HCT116 (cell line): ENCODE results near the gene USP36. TPM values are rescaled to one million over a fixed set of nuclear protein-coding genes. Genes with fewer than 3 reads are reported as not detected.

Experiments
- ATAC-seq: fragments of 200-7000 bp; cut with Tn5 transposase; 2 replicates; pipeline ENCODE4 v1.9.1; 2020; ENCODE audit warnings: mild to moderate bottlenecking, moderate library complexity
- BruUV-seq: library from RNA; stranded (reverse); fragments of 400-500 nt; replicated peaks from 2 replicates; lab custom pipeline; 2021; lab: Mats Ljungman, UMichigan
- CTCF ChIA-PET: fragments of 300-600 bp; sonication (Branson Sonifier 250); formaldehyde crosslinking; loops from one replicate; lab custom pipeline; 2021; ENCODE audit warnings: antibody characterized with exemption; lab: Charles Lee
- POLR2A ChIA-PET: fragments of 300-600, 350-600 bp; sonication (Branson Sonifier 250); formaldehyde crosslinking; loops from one replicate; lab custom pipeline; 2021; ENCODE audit warnings: antibody characterized with exemption; lab: Charles Lee
- RAD21 ChIA-PET, 2 experiments: fragments of 300-600 bp; sonication (Branson Sonifier 250); formaldehyde crosslinking; loops; one replicate each; lab custom pipeline; 2023; ENCODE audit warnings: low total read pairs in 2 of 2; ENCODE audit not compliant: uncharacterized antibody in 2 of 2, unreplicated experiment in 2 of 2, low non-redundant PET in 1 of 2; lab: Charles Lee
- DNase-seq: peaks from one replicate; pipeline ENCODE4 v3.0.0-alpha.2; 2010; ENCODE audit warnings: low read depth, low spot score
- H2AFZ ChIP-seq: fragments of 200-600 bp; shearing (Covaris generic), sonication (generic); 2 replicates; pipeline ENCODE4 v1.6.1; 2017; ENCODE audit warnings: low read depth, mixed run types, mixed read lengths, antibody characterized with exemption, low read length; ENCODE audit not compliant: poor library complexity, severe bottlenecking
- H3K27ac ChIP-seq: 2 replicates; pipeline ENCODE4 v1.5.1; 2012; ENCODE audit warnings: low read depth, low read length
- H3K27me3 ChIP-seq: fragments of 200-600 bp; sonication (generic); 2 replicates; pipeline ENCODE4 v1.6.1; 2016; ENCODE audit warnings: mixed run types, low read length, mixed read lengths; ENCODE audit not compliant: insufficient read depth
- H3K36me3 ChIP-seq, 2 experiments: fragments of 200-500 bp in 1 of 2; fragments of 200-600 bp in 1 of 2; sonication (Bioruptor generic) in 1 of 2; sonication (generic) in 1 of 2; 2 replicates each; pipeline versions ENCODE4 v1.5.1 to v1.6.1; 2014 to 2016; ENCODE audit warnings: low read length in 2 of 2, inconsistent platforms in 1 of 2, mixed read lengths in 1 of 2, mixed run types in 1 of 2; ENCODE audit not compliant: insufficient read depth in 2 of 2, control insufficient read depth in 1 of 2
- H3K4me1 ChIP-seq, 2 experiments: fragments of 200-600 bp in 1 of 2; sonication (generic) in 1 of 2; 2 replicates each; pipeline versions ENCODE4 v1.5.1 to v1.6.1; 2012 to 2017; ENCODE audit warnings: low read length in 2 of 2, inconsistent platforms in 1 of 2, mild to moderate bottlenecking in 1 of 2, mixed read lengths in 1 of 2, mixed run types in 1 of 2, moderate library complexity in 1 of 2; ENCODE audit not compliant: insufficient read depth in 2 of 2, control insufficient read depth in 1 of 2
- H3K4me2 ChIP-seq: fragments of 200-600 bp; sonication (generic); 2 replicates; pipeline ENCODE4 v1.6.1; 2017; ENCODE audit warnings: mixed run types, low read length, mixed read lengths
- H3K4me3 ChIP-seq, 2 experiments: fragments of 200-600 bp in 1 of 2; sonication (generic) in 1 of 2; replicated peaks in 1 of 2; 2 replicates each; pipeline ENCODE4 v1.5.1; 2011 to 2016; ENCODE audit warnings: low read length in 2 of 2, control low read depth in 1 of 2, low read depth in 1 of 2, mild to moderate bottlenecking in 1 of 2, mixed read lengths in 1 of 2, mixed run types in 1 of 2
- H3K79me2 ChIP-seq: fragments of 200-600 bp; sonication (generic); 2 replicates; pipeline ENCODE4 v1.6.1; 2017; ENCODE audit warnings: mild to moderate bottlenecking, mixed run types, low read length, moderate library complexity, mixed read lengths; ENCODE audit not compliant: insufficient read depth
- H3K9ac ChIP-seq: fragments of 200-600 bp; sonication (generic); 2 replicates; pipeline ENCODE4 v1.6.1; 2016; ENCODE audit warnings: low read length, mixed read lengths
- H3K9me2 ChIP-seq: fragments of 200-600 bp; sonication (generic), shearing (Covaris generic); 2 replicates; pipeline ENCODE4 v1.6.1; 2017; ENCODE audit warnings: mixed run types, mild to moderate bottlenecking, moderate library complexity; ENCODE audit not compliant: insufficient read depth
- H3K9me3 ChIP-seq, 2 experiments: fragments of 200-500 bp in 1 of 2; fragments of 200-600 bp in 1 of 2; sonication (Bioruptor generic) in 1 of 2; sonication (generic) in 1 of 2; 2 replicates each; pipeline ENCODE4 v1.6.1; 2014 to 2017; ENCODE audit warnings: low read length in 2 of 2, mixed read lengths in 2 of 2, inconsistent platforms in 1 of 2, low read depth in 1 of 2, mild to moderate bottlenecking in 1 of 2, mixed run types in 1 of 2, moderate library complexity in 1 of 2; ENCODE audit not compliant: control insufficient read depth in 1 of 2, insufficient read depth in 1 of 2
- H4K20me1 ChIP-seq: fragments of 200-600 bp; sonication (generic), shearing (Covaris generic); 2 replicates; pipeline ENCODE4 v1.6.1; 2017; ENCODE audit warnings: mixed run types, mild to moderate bottlenecking, moderate library complexity; ENCODE audit not compliant: insufficient read depth
- CTCF ChIP-seq, 3 experiments: fragments of 200-600 bp in 1 of 3; sonication (generic) in 1 of 3; IDR thresholded peaks in 2 of 3; conservative IDR thresholded peaks in 1 of 3; 2 replicates each; pipeline ENCODE4 v1.5.1; 2012 to 2017; ENCODE audit warnings: low read depth in 2 of 3, low read length in 2 of 3, antibody characterized with exemption in 1 of 3, borderline replicate concordance in 1 of 3, control low read depth in 1 of 3, mild to moderate bottlenecking in 1 of 3, mixed read lengths in 1 of 3, mixed run types in 1 of 3, moderate library complexity in 1 of 3; ENCODE audit not compliant: insufficient read depth in 1 of 3
- JUND ChIP-seq: IDR thresholded peaks from 2 replicates; pipeline ENCODE4 v1.6.1; 2012
- POLR2AphosphoS5 ChIP-seq: IDR thresholded peaks from 2 replicates; pipeline ENCODE4 v1.6.1; 2011; ENCODE audit warnings: mild to moderate bottlenecking, low read depth, low read length, moderate library complexity
- RAD21 ChIP-seq: IDR thresholded peaks from 2 replicates; pipeline ENCODE4 v1.6.1; 2012; ENCODE audit warnings: low read depth, mild to moderate bottlenecking
- REST ChIP-seq: IDR thresholded peaks from 2 replicates; pipeline ENCODE4 v1.6.1; 2012; ENCODE audit warnings: low read depth
- SP1 ChIP-seq: IDR thresholded peaks from 2 replicates; pipeline ENCODE4 v1.6.1; 2012; ENCODE audit warnings: low read depth
- ZBTB33 ChIP-seq: IDR thresholded peaks from 2 replicates; pipeline ENCODE4 v1.6.1; 2011; ENCODE audit warnings: mild to moderate bottlenecking, low read length, moderate library complexity; ENCODE audit not compliant: insufficient replicate concordance; ENCODE audit errors: extremely low read depth
- ZFX ChIP-seq: fragments of 450-650 bp; IDR thresholded peaks from 2 replicates; pipeline ENCODE4 v1.6.1; 2017
- intact Hi-C: fragments of 100-400 bp; cut with micrococcal nuclease; formaldehyde crosslinking; loops from 2 replicates; pipeline ENCODE4 v1.10.0; 2022
- total RNA-seq: library from RNA; stranded (reverse); gene quantifications from one replicate; pipeline ENCODE4 v1.2.1, GENCODE V29; 2021; ENCODE audit not compliant: unreplicated experiment
- TF ChIP-seq, protein P1 (sequence below): IDR thresholded peaks from 2 replicates; pipeline ENCODE4 v1.6.1; 2012

The USP36 gene
- total RNA-seq, 1 experiment from 2014 or later: 104 TPM

DNA sequence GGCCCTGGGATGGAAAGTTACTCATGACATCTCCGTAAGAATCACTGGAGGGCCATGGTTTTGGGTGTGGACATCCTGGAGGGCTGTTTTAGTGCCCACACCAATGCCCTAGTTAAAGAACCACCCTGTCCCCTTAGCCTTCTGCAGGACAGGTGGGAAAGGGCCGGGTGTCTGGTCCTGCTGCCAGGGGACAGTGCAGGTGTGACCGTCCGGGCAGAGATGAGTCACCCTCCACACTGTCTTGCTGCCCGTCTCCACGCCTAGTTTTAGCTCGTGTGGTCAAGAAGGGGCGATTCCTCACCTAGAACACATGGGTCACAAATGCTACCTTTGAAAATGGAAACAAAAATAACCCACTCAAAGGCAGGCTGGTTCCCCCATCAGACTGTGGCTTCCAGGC is 45.3 kb upstream of the USP36 start:
- H3K9ac ChIP-seq: peak overlapping the region; percentile 82
- CTCF ChIA-PET: interaction anchor here (1.7 to 2.9 kb wide), 2 partner anchors 12 to 20 kb away, joined by 5 to 10 read pairs; no protein-coding TSS in a partner anchor
- DNase-seq (peak; percentile 26), ATAC-seq (peak; percentile 26; the same call in 1 of the 2 replicates)
- POLR2A ChIA-PET: interaction anchor here (1.4 kb wide), 1 partner anchor 37 kb away, joined by 3 read pairs; no protein-coding TSS in a partner anchor
- H3K79me2 ChIP-seq: peaks cover 23% of the 10 kb centered on the region; the same call in 1 of the 2 replicates
- peak overlapping the region in 1 of 2 experiments; percentile 23; a peak in 2 of 4 replicates for H3K4me3 ChIP-seq
- no TSS peak for BruUV-seq
- RAD21 ChIA-PET: no interaction called here
- no peaks in the 10 kb centered on the region for H3K36me3 ChIP-seq
- H3K27me3 ChIP-seq: no peaks in the 10 kb centered on the region
- no peaks in the 10 kb centered on the region for H3K9me3 ChIP-seq
- no peak overlapping the region for H2AFZ ChIP-seq
- no peaks in the 10 kb centered on the region for H4K20me1 ChIP-seq
- H3K27ac ChIP-seq: peak overlapping the region; percentile 95
- peak overlapping the region; percentile 97 for H3K4me2 ChIP-seq
- H3K4me1 ChIP-seq: peaks cover 46 to 70% of the 10 kb centered on the region in 2 experiments
- intact Hi-C loops: no loop called here
- no peaks in the 10 kb centered on the region for H3K9me2 ChIP-seq
- TF ChIP-seq, protein P1, sequence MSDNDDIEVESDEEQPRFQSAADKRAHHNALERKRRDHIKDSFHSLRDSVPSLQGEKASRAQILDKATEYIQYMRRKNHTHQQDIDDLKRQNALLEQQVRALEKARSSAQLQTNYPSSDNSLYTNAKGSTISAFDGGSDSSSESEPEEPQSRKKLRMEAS: peak; percentile 65
- no peak for TF ChIP-seq ZFX
- TF ChIP-seq, all 23 proteins: peak for 1

GRCh38 chr17:78884876-78885667 is 44.5 kb upstream of the USP36 start:
- H2AFZ ChIP-seq: no peak overlapping the region
- intact Hi-C loops: no loop called here
- H3K79me2 ChIP-seq: peaks cover 23% of the 10 kb centered on the region; the same call in 1 of the 2 replicates
- H3K27ac ChIP-seq: peak overlapping the region; percentile 95
- no peaks in the 10 kb centered on the region for H3K9me3 ChIP-seq
- H3K9me2 ChIP-seq: no peaks in the 10 kb centered on the region
- peaks cover 47 to 77% of the 10 kb centered on the region in 2 experiments for H3K4me1 ChIP-seq
- H3K4me2 ChIP-seq: peak overlapping the region; percentile 97
- no peaks in the 10 kb centered on the region for H3K36me3 ChIP-seq
- ChIA-PET POLR2A (interaction anchor here (0.6 kb wide), 1 partner anchor 94 kb away, joined by 3 read pairs; no protein-coding TSS in a partner anchor), RAD21 (no interaction called here), CTCF (interaction anchor here (2.9 kb wide), 1 partner anchor 19 kb away, joined by 10 read pairs; no protein-coding TSS in a partner anchor)
- no TSS peak for BruUV-seq
- no peaks in the 10 kb centered on the region for H3K27me3 ChIP-seq
- no peak overlapping the region for H3K4me3 ChIP-seq
- DNase-seq (no peak), ATAC-seq (no peak)
- H3K9ac ChIP-seq: peak overlapping the region; percentile 82
- H4K20me1 ChIP-seq: no peaks in the 10 kb centered on the region
- no peak for TF ChIP-seq JUND
- TF ChIP-seq CTCF (IDR thresholded peaks at IDR 0.05 in 2 of 3, conservative IDR thresholded peaks at IDR 0.05 in 1 of 3; ENCODE audit: borderline replicate concordance in 1 of 3, insufficient read depth in 1 of 3, low read depth in 2 of 3, low read length in 2 of 3): no peak
- no peak for TF ChIP-seq ZBTB33
- TF ChIP-seq RAD21: no peak
- no peak for TF ChIP-seq POLR2AphosphoS5
- TF ChIP-seq REST: no peak
- no peak for TF ChIP-seq SP1
